Smooth muscle cell (in vitro differentiated cells): Measurements from ENCODE around the gene IGSF3. TPM values are rescaled to one million over a fixed set of nuclear protein-coding genes. Genes with fewer than 3 reads are reported as not detected.

Experiments
- DNase-seq: peaks from one replicate; lab custom pipeline; 2025; ENCODE audit not compliant: unreplicated experiment; lab: John Stamatoyannopoulos, UW
- H2AFZ ChIP-seq: fragments of 200-600 bp; sonication (generic); 2 replicates; pipeline ENCODE4 v1.6.0; 2016; ENCODE audit warnings: antibody characterized with exemption, low read depth, mild to moderate bottlenecking
- H3F3A ChIP-seq: fragments of 200-600 bp; sonication (generic); 2 replicates; pipeline ENCODE4 v1.6.0; 2017; ENCODE audit warnings: antibody characterized with exemption, low read depth
- H3K27ac ChIP-seq: fragments of 200-600 bp; sonication (generic); 2 replicates; pipeline ENCODE4 v1.5.1; 2016; ENCODE audit warnings: low read depth, mild to moderate bottlenecking
- H3K27me3 ChIP-seq: fragments of 200-600 bp; sonication (generic); 2 replicates; pipeline ENCODE4 v1.6.1; 2016; ENCODE audit warnings: low read depth, mild to moderate bottlenecking
- H3K36me3 ChIP-seq: fragments of 200-600 bp; sonication (generic); 2 replicates; pipeline ENCODE4 v1.5.1; 2016; ENCODE audit warnings: low read depth
- H3K4me1 ChIP-seq: fragments of 200-600 bp; sonication (generic); 2 replicates; pipeline ENCODE4 v1.5.1; 2016; ENCODE audit warnings: low read depth
- H3K4me2 ChIP-seq: fragments of 200-600 bp; sonication (generic); 2 replicates; pipeline ENCODE4 v1.6.0; 2016; ENCODE audit warnings: mild to moderate bottlenecking
- H3K4me3 ChIP-seq: fragments of 200-600 bp; sonication (generic); 2 replicates; pipeline ENCODE4 v1.5.1; 2016; ENCODE audit warnings: mild to moderate bottlenecking
- H3K79me2 ChIP-seq: fragments of 200-600 bp; sonication (generic); 2 replicates; pipeline ENCODE4 v1.6.0; 2016; ENCODE audit warnings: low read depth, mild to moderate bottlenecking
- H3K9ac ChIP-seq: fragments of 200-600 bp; sonication (generic); 2 replicates; pipeline ENCODE4 v1.6.0; 2016; ENCODE audit warnings: low read depth
- H3K9me3 ChIP-seq: fragments of 200-600 bp; sonication (generic); replicated peaks from 2 replicates; pipeline ENCODE4 v1.5.1; 2016; ENCODE audit warnings: low read depth
- H4K20me1 ChIP-seq: fragments of 200-600 bp; sonication (generic); 2 replicates; pipeline ENCODE4 v1.6.0; 2016; ENCODE audit warnings: low read depth
- WGBS: methylation state at CpG from one replicate; pipeline ENCODE4 v1.1.7; 2016; ENCODE audit warnings: low lambda C conversion rate; 5-methylcytosine and 5-hydroxymethylcytosine counted together
- polyA plus RNA-seq: library from polyadenylated mRNA; unstranded; fragments of >200 nt; fragmentation: Nextera tagmentation; extraction: Ambion mirVana; gene quantifications from 2 replicates; pipeline ENCODE4 v1.2.1, GENCODE V29; 2016
- total RNA-seq: library from RNA; depleted of rRNA; stranded (reverse); fragments of >200 nt; gene quantifications from 2 replicates; pipeline ENCODE4 v1.2.3, GENCODE V29; 2014
- TF ChIP-seq, protein P1 (sequence below): fragments of 200-600 bp; sonication (generic); IDR thresholded peaks from 2 replicates; pipeline ENCODE4 v1.5.1; 2017; ENCODE audit warnings: borderline replicate concordance, mild to moderate bottlenecking, antibody characterized with exemption; ENCODE audit not compliant: insufficient read depth, poor library complexity, severe bottlenecking

The IGSF3 gene
- total and polyA plus RNA-seq, 2 experiments from 2014 or later: 11.9 to 28.4 TPM

- no peak overlapping the region for H3K4me3 ChIP-seq
- H2AFZ ChIP-seq: peak overlapping the region; percentile 76
- H3K27ac ChIP-seq: no peak overlapping the region
- TF ChIP-seq, protein P1, sequence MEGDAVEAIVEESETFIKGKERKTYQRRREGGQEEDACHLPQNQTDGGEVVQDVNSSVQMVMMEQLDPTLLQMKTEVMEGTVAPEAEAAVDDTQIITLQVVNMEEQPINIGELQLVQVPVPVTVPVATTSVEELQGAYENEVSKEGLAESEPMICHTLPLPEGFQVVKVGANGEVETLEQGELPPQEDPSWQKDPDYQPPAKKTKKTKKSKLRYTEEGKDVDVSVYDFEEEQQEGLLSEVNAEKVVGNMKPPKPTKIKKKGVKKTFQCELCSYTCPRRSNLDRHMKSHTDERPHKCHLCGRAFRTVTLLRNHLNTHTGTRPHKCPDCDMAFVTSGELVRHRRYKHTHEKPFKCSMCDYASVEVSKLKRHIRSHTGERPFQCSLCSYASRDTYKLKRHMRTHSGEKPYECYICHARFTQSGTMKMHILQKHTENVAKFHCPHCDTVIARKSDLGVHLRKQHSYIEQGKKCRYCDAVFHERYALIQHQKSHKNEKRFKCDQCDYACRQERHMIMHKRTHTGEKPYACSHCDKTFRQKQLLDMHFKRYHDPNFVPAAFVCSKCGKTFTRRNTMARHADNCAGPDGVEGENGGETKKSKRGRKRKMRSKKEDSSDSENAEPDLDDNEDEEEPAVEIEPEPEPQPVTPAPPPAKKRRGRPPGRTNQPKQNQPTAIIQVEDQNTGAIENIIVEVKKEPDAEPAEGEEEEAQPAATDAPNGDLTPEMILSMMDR: no peak
- no peaks in the 10 kb centered on the region for H3K4me1 ChIP-seq
- WGBS: 60% methylated on average over 2 of the region's 2 CpGs
- H3K9me3 ChIP-seq: no peaks in the 10 kb centered on the region
- no peaks in the 10 kb centered on the region for H4K20me1 ChIP-seq
- no peaks in the 10 kb centered on the region for H3K27me3 ChIP-seq
- H3K4me2 ChIP-seq: no peak overlapping the region
- H3K36me3 ChIP-seq: no peaks in the 10 kb centered on the region
- H3F3A ChIP-seq: no peaks in the 10 kb centered on the region
- no peak for DNase-seq
- H3K79me2 ChIP-seq: no peaks in the 10 kb centered on the region
- H3K9ac ChIP-seq: no peak overlapping the region
These were observed 11.2 kb upstream of the IGSF3 start for GRCh38 chr1:116678732-116679090.

GRCh38 chr1:116677474-116678062 lies 10.0 kb upstream of the IGSF3 start:
- 96% methylated on average over 2 of the region's 2 CpGs for WGBS
- Histone ChIP-seq H3K27ac (no peak overlapping the region), H3K4me2 (no peak overlapping the region)

GRCh38 chr1:116676291-116676690 lies 8.8 kb upstream of the IGSF3 start:
- TF ChIP-seq, protein P1: no peak
- H3K4me2 ChIP-seq: no peak overlapping the region
- no peaks in the 10 kb centered on the region for H3K79me2 ChIP-seq
- H3F3A ChIP-seq: no peaks in the 10 kb centered on the region
- no peak for DNase-seq
- H4K20me1 ChIP-seq: no peaks in the 10 kb centered on the region
- H3K36me3 ChIP-seq: no peaks in the 10 kb centered on the region
- no peaks in the 10 kb centered on the region for H3K27me3 ChIP-seq
- H3K9me3 ChIP-seq: no peaks in the 10 kb centered on the region
- no peak overlapping the region for H2AFZ ChIP-seq
- no peak overlapping the region for H3K4me3 ChIP-seq
- 97% methylated on average over 2 of the region's 2 CpGs for WGBS
- H3K9ac ChIP-seq: no peak overlapping the region
- H3K27ac ChIP-seq: no peak overlapping the region
- no peaks in the 10 kb centered on the region for H3K4me1 ChIP-seq

More at GRCh38 chr1:116677474-116678062, 10.0 kb upstream of the IGSF3 start:
- no peak overlapping the region for H2AFZ ChIP-seq
- no peaks in the 10 kb centered on the region for H3K36me3 ChIP-seq
- H3K9me3 ChIP-seq: no peaks in the 10 kb centered on the region
- no peaks in the 10 kb centered on the region for H3F3A ChIP-seq
- no peak overlapping the region for H3K4me3 ChIP-seq
- no peaks in the 10 kb centered on the region for H4K20me1 ChIP-seq
- no peak overlapping the region for H3K9ac ChIP-seq
- H3K27me3 ChIP-seq: no peaks in the 10 kb centered on the region
- H3K79me2 ChIP-seq: no peaks in the 10 kb centered on the region
- H3K4me1 ChIP-seq: no peaks in the 10 kb centered on the region
- no peak for DNase-seq
- TF ChIP-seq, protein P1: no peak

- Histone ChIP-seq H3K4me1 (no peaks in the 10 kb centered on the region), H3K9ac (no peak overlapping the region), H3K79me2 (no peaks in the 10 kb centered on the region), H3K36me3 (no peaks in the 10 kb centered on the region), H3K4me3 (no peak overlapping the region), H2AFZ (no peak overlapping the region), H3K9me3 (no peaks in the 10 kb centered on the region), H3K27me3 (no peaks in the 10 kb centered on the region), H3K27ac (no peak overlapping the region), H3K4me2 (no peak overlapping the region), H4K20me1 (no peaks in the 10 kb centered on the region), H3F3A (no peaks in the 10 kb centered on the region)
- 51% methylated on average over 2 of the region's 2 CpGs for WGBS
- no peak for DNase-seq
- TF ChIP-seq, protein P1: no peak
These were observed 7.2 kb upstream of the IGSF3 start for GRCh38 chr1:116674751-116675150.
